SU-DHL-6 (cell line): ENCODE measurements around the gene ZNF219.

Source experiments
- CTCF ChIP-seq: fragments of 200-600 bp; sonication (generic); IDR thresholded peaks from one replicate; pipeline ENCODE4 v1.5.1; 2017; ENCODE audit warnings: antibody characterized with exemption, mild to moderate bottlenecking, low read length, moderate library complexity; ENCODE audit not compliant: insufficient read depth, poor library complexity, severe bottlenecking
- EZH2phosphoT487 ChIP-seq: fragments of 200-600 bp; sonication (generic), shearing (Covaris generic); conservative IDR thresholded peaks from 2 replicates; pipeline ENCODE4 v1.6.1; 2018; ENCODE audit warnings: mild to moderate bottlenecking, antibody characterized with exemption, low read length, moderate library complexity, mixed read lengths

GRCh38 chr14:21121122-21121521 lies 22.7 kb upstream of the ZNF219 start:
- TF ChIP-seq CTCF = no peak
- TF ChIP-seq EZH2phosphoT487 = no peak
